HG02571 (cell line): ENCODE measurements around the gene GEMIN7.

Source experiments
- ATAC-seq: cut with Tn5 transposase; IDR thresholded peaks from one replicate; pipeline ENCODE4 v1.9.1; 2021; ENCODE audit warnings: mild to moderate bottlenecking, moderate library complexity; ENCODE audit not compliant: unreplicated experiment

The GEMIN7 gene

GRCh38 chr19:45059258-45059965 lies 19.6 kb upstream of the GEMIN7 start:
- no peak for ATAC-seq

GRCh38 chr19:45061965-45062364 lies 17.1 kb upstream of the GEMIN7 start:
- no peak for ATAC-seq

- no peak for ATAC-seq
Measured at GRCh38 chr19:45063851-45064801, 14.9 kb upstream of the GEMIN7 start.

- ATAC-seq: no peak
Measured at GRCh38 chr19:45066921-45067661, 12.0 kb upstream of the GEMIN7 start.

- no peak for ATAC-seq
Measured at GRCh38 chr19:45068041-45068440, 11.0 kb upstream of the GEMIN7 start.

- ATAC-seq: no peak
Measured at GRCh38 chr19:45069056-45069455, 10.0 kb upstream of the GEMIN7 start.

GRCh38 chr19:45070214-45070613 lies 8.8 kb upstream of the GEMIN7 start:
- no peak for ATAC-seq

- ATAC-seq: no peak
Measured at GRCh38 chr19:45070861-45071544, 8.1 kb upstream of the GEMIN7 start.

GRCh38 chr19:45071545-45071938 lies 7.5 kb upstream of the GEMIN7 start:
- no peak for ATAC-seq

GRCh38 chr19:45071969-45072790 lies 6.9 kb upstream of the GEMIN7 start:
- no peak for ATAC-seq

GRCh38 chr19:45074744-45075300 lies 4.2 kb upstream of the GEMIN7 start:
- ATAC-seq: no peak

GRCh38 chr19:45075301-45076028 lies 3.6 kb upstream of the GEMIN7 start:
- ATAC-seq: peak; percentile 46

GRCh38 chr19:45076029-45076850 lies 2.8 kb upstream of the GEMIN7 start, which contains the start of gene ZNF296:
Gene ZNF296 (minus strand): TSS chr19:45076478. CDS start chr19:45076373, 105 bp downstream.
- peak; percentile 35 for ATAC-seq

- no peak for ATAC-seq
Measured at GRCh38 chr19:45076851-45077730, 2.0 kb upstream of the GEMIN7 start.

- ATAC-seq: no peak
Measured at GRCh38 chr19:45078390-45079062, 534 bp upstream of the GEMIN7 start.

- no peak for ATAC-seq
Measured at GRCh38 chr19:45079911-45080370, 881 bp downstream of the GEMIN7 start.
